Nephron (organoid): ENCODE measurements around the gene SENP7.

Experiments
- H3K27ac Mint-ChIP-seq, 3 experiments: 2 replicates each; pipeline ENCODE4 v1.8.0; 2020; ENCODE audit warnings: mixed read lengths in 3 of 3, mild to moderate bottlenecking in 2 of 3, moderate library complexity in 1 of 3
- H3K27me3 Mint-ChIP-seq: 2 replicates; pipeline ENCODE4 v1.8.0; 2021; ENCODE audit warnings: low read depth, mild to moderate bottlenecking, moderate library complexity, mixed read lengths
- H3K36me3 Mint-ChIP-seq: 2 replicates; pipeline ENCODE4 v1.8.0; 2020; ENCODE audit warnings: low read depth, mixed read lengths
- H3K4me1 Mint-ChIP-seq: 2 replicates; pipeline ENCODE4 v1.8.0; 2020; ENCODE audit warnings: mixed read lengths
- H3K4me3 Mint-ChIP-seq, 3 experiments: 2 replicates each; pipeline ENCODE4 v1.8.0; 2020; ENCODE audit warnings: mild to moderate bottlenecking in 3 of 3, mixed read lengths in 3 of 3, moderate library complexity in 2 of 3
- H3K9me3 Mint-ChIP-seq: 2 replicates; pipeline ENCODE4 v1.8.0; 2020; ENCODE audit warnings: mixed read lengths
- TF ChIP-seq, protein P1 (sequence below), 3 experiments: fragments of 200-600 bp; sonication (generic); IDR thresholded peaks; one replicate each; pipeline ENCODE4 v1.5.0; 2021; ENCODE audit warnings: antibody characterized with exemption in 3 of 3; ENCODE audit not compliant: unreplicated experiment in 3 of 3

SENP7 gene

DNA sequence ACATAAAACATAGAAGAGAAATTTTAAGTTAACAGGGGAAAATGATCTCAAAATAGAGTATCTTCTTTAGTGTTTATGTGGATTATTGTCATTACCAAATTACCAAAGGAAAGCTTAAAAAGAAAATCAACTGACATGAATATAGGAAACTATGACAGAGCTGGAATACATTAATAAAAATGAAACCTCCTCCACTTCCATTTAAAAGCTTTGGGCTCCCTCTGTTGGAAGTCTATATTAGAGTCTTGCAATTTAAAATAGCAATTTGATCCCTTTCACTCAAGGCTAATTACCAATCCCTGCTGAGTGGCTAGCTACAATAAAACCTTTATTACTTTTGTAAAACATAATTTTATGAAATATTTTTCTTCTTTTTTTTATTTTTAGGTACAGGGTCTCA is 131.2 kb downstream of the SENP7 start:
- Mint-ChIP-seq H3K27me3 (no peaks in the 10 kb centered on the region), H3K4me1 (peaks cover 21% of the 10 kb centered on the region), H3K4me3 (no peak overlapping the region), H3K36me3 (peaks cover 31% of the 10 kb centered on the region), H3K27ac (no peak overlapping the region), H3K9me3 (peaks cover 24% of the 10 kb centered on the region)
- TF ChIP-seq, protein P1, sequence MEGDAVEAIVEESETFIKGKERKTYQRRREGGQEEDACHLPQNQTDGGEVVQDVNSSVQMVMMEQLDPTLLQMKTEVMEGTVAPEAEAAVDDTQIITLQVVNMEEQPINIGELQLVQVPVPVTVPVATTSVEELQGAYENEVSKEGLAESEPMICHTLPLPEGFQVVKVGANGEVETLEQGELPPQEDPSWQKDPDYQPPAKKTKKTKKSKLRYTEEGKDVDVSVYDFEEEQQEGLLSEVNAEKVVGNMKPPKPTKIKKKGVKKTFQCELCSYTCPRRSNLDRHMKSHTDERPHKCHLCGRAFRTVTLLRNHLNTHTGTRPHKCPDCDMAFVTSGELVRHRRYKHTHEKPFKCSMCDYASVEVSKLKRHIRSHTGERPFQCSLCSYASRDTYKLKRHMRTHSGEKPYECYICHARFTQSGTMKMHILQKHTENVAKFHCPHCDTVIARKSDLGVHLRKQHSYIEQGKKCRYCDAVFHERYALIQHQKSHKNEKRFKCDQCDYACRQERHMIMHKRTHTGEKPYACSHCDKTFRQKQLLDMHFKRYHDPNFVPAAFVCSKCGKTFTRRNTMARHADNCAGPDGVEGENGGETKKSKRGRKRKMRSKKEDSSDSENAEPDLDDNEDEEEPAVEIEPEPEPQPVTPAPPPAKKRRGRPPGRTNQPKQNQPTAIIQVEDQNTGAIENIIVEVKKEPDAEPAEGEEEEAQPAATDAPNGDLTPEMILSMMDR (IDR thresholded peaks at IDR 0.05; ENCODE audit: unreplicated experiment in 3 of 3), result peak; percentile 28 to 52 (median 28)

DNA sequence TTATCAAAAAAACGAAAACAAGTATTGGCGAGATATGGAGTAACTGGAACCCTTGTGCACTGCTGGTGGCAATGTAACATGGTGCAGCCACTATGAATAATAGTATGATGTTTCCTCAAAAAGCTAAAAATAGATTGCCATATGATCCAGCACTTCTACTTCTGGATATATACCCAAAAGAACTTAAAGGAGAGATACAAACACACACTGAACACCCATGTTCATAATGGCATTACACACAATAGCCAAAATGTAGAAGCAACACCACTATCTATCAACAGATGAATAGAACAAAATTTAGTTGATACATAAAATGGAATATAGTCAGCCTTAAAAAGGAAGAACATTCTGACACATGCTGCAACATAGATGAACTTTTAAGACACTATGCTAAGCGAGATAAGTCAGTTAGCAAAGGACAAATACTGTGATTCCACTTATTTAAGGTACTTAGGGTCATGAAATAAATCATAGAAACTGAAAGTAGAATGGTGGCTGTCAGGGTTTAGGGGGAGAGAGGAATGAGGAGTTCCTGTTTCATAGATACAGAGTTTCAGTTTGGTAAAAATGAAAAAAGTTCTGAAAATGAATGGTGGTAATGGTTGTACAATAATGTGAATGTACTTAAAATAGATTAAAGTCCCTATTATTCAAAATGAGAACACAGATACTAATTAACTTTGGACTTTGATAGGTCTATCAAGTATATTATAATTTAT is 133.2 kb downstream of the SENP7 start:
- H3K27me3 Mint-ChIP-seq, result no peaks in the 10 kb centered on the region
- H3K4me1 Mint-ChIP-seq, result peaks cover 7% of the 10 kb centered on the region
- no peak overlapping the region for H3K27ac Mint-ChIP-seq
- TF ChIP-seq, protein P1 (IDR thresholded peaks at IDR 0.05; ENCODE audit: unreplicated experiment in 3 of 3), result no peak
- peaks cover 31% of the 10 kb centered on the region for H3K36me3 Mint-ChIP-seq
- H3K9me3 Mint-ChIP-seq, result peaks cover 17% of the 10 kb centered on the region
- no peak overlapping the region for H3K4me3 Mint-ChIP-seq

DNA sequence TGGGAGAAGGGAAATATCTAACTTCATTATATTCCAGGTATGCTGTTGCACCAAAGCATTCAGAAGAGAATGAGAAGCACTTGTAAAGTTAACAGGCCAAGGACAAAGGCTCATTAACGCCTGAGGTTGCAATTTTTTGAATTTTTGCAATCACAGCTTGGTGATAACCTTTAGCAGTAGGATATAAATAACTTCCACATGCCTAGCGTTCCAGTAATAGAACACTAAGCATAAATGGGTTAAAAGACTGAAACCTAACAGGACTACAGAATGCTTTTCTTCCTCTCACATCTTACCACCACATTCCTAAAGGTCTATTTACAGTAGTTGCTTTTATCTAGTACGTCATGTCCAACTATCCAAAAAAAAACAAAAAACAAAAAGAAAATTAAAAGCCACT is 135.2 kb downstream of the SENP7 start:
- H3K4me1 Mint-ChIP-seq, result peaks cover 7% of the 10 kb centered on the region
- TF ChIP-seq, protein P1 (IDR thresholded peaks at IDR 0.05; ENCODE audit: unreplicated experiment in 3 of 3), result no peak
- peaks cover 17% of the 10 kb centered on the region for H3K9me3 Mint-ChIP-seq
- H3K27ac Mint-ChIP-seq, result peak overlapping the region in 1 of 3 experiments; percentile 40
- no peaks in the 10 kb centered on the region for H3K27me3 Mint-ChIP-seq
- no peak overlapping the region for H3K4me3 Mint-ChIP-seq
- H3K36me3 Mint-ChIP-seq, result peaks cover 28% of the 10 kb centered on the region

GRCh38 chr3:101377209-101377608 is 135.8 kb downstream of the SENP7 start:
- H3K9me3 Mint-ChIP-seq, result peaks cover 17% of the 10 kb centered on the region
- H3K36me3 Mint-ChIP-seq, result peaks cover 28% of the 10 kb centered on the region
- TF ChIP-seq, protein P1 (IDR thresholded peaks at IDR 0.05; ENCODE audit: unreplicated experiment in 3 of 3), result no peak
- no peaks in the 10 kb centered on the region for H3K27me3 Mint-ChIP-seq
- H3K4me1 Mint-ChIP-seq, result peaks cover 7% of the 10 kb centered on the region
- H3K27ac Mint-ChIP-seq, result peak overlapping the region in 1 of 3 experiments; percentile 40
- no peak overlapping the region for H3K4me3 Mint-ChIP-seq

DNA sequence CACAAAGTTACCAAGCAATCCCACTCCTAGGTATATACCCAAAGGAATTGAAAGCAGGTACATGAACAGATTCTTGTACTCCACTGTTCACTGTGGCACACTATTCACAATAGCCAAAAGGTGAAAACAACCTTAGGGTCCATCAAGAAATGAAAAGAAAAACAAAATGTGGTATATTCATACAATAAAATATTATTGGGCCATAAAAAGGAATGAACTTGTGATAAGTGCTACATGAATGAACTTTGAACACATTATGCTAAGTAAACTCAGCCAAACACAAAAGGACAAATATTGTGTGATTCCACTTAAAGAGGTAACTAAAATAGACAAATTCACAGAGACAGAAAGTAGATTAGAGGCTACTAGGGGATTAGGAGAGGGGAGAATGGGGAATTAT is 137.4 kb downstream of the SENP7 start:
- no peak overlapping the region for H3K4me3 Mint-ChIP-seq

More for the DNA sequence above, 137.4 kb downstream of the SENP7 start:
- Mint-ChIP-seq H3K27me3 (no peaks in the 10 kb centered on the region), H3K36me3 (peaks cover 27% of the 10 kb centered on the region), H3K4me1 (peaks cover 7% of the 10 kb centered on the region), H3K27ac (no peak overlapping the region), H3K9me3 (peaks cover 17% of the 10 kb centered on the region)
- TF ChIP-seq, protein P1 (IDR thresholded peaks at IDR 0.05; ENCODE audit: unreplicated experiment in 3 of 3), result no peak
